ENCODE results near the gene SYT4. TPM values are rescaled to one million over a fixed set of nuclear protein-coding genes. Genes with fewer than 3 reads are reported as not detected.

The SYT4 gene
- total RNA-seq, 1 experiment from 2014 or later, result not detected

GRCh38 chr18:43247944-43248343, 29.3 kb downstream of the SYT4 start:
- DNase-seq (ENCODE audit: low read depth, low spot score), result no peak
- in situ Hi-C loops (cut with HindIII; ENCODE audit: low pct_unique_long_range_greater_than_20kb, low sequenced_read_pairs), result no loop called here

GRCh38 chr18:43238429-43238828, 38.9 kb downstream of the SYT4 start:
- in situ Hi-C loops (cut with HindIII; ENCODE audit: low pct_unique_long_range_greater_than_20kb, low sequenced_read_pairs), result no loop called here
- no peak for DNase-seq (ENCODE audit: low read depth, low spot score)

- in situ Hi-C loops (cut with HindIII; ENCODE audit: low pct_unique_long_range_greater_than_20kb, low sequenced_read_pairs), result no loop called here
- no peak for DNase-seq (ENCODE audit: low read depth, low spot score)
These were observed 40.4 kb downstream of the SYT4 start for GRCh38 chr18:43236921-43237320.

GRCh38 chr18:43234889-43235288, 42.4 kb downstream of the SYT4 start:
- in situ Hi-C loops (cut with HindIII; ENCODE audit: low pct_unique_long_range_greater_than_20kb, low sequenced_read_pairs), result no loop called here
- no peak for DNase-seq (ENCODE audit: low read depth, low spot score)

GRCh38 chr18:43222501-43222900, 54.8 kb downstream of the SYT4 start:
- in situ Hi-C loops (cut with HindIII; ENCODE audit: low pct_unique_long_range_greater_than_20kb, low sequenced_read_pairs), result no loop called here

GRCh38 chr18:43220691-43221090, 56.6 kb downstream of the SYT4 start:
- no peak for DNase-seq (ENCODE audit: low read depth, low spot score)
- in situ Hi-C loops (cut with HindIII; ENCODE audit: low pct_unique_long_range_greater_than_20kb, low sequenced_read_pairs), result no loop called here

More at GRCh38 chr18:43222501-43222900, 54.8 kb downstream of the SYT4 start:
- no peak for DNase-seq (ENCODE audit: low read depth, low spot score)

Other genes with a start within 250 kb of the SYT4 start
- gene RIT2, start 161.8 kb downstream of the SYT4 start, total RNA-seq (2014; rRNA removed; shearing (Covaris generic)), result not detected in 2 replicates

Measured in SK-MEL-5 (cell line).